Measurements from ENCODE around the gene SPACA5B. TPM values are rescaled to one million over a fixed set of nuclear protein-coding genes. Genes with fewer than 3 reads are reported as not detected.
A peak's percentile ranks its signal among the peaks of the same experiment; 100 is the strongest.
"Not testable (repeated sequence)": the region's sequence is repeated elsewhere in the genome, so short reads cannot be mapped to it uniquely, and the experiment has no call there.

Gene SPACA5B
- total RNA-seq, 1 donor from 2014 or later = not detected

DNA sequence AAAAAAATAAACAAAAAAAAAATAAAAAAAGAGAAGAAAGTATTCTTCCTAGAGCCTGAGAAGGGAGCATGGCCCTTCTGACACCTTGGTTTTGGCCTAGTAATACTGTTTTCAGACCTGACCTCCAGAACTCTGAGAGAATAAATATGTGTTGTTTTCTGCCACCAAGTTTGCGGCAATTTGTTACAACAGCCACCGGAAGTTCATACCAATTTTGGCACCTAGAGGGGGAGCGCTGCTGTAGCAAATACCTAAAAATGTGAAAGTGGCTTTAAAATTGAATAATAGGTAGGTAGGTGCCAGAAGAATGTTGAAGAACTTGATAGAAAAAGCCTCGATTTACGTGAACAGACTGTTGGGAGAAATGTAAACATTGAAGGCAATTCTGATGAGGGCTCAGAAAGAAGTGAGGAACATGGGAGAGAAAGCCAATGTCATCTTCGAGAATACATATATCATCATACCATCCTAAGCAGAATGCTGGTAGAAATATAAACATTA is 27.5 kb upstream of the SPACA5B start:
- Mint-ChIP-seq H3K27ac (ENCODE audit: unreplicated experiment) (no peak overlapping the region), H3K27me3 (ENCODE audit: low read depth) (no peaks in the 10 kb centered on the region), H3K4me1 (no peaks in the 10 kb centered on the region), H3K9me3 (peaks cover 5% of the 10 kb centered on the region), H3K4me3 (no peak overlapping the region), H3K36me3 (ENCODE audit: low read depth) (no peaks in the 10 kb centered on the region)
- DNase-seq (ENCODE audit: low read depth, low spot score) = no peak
- TF ChIP-seq, protein P1, sequence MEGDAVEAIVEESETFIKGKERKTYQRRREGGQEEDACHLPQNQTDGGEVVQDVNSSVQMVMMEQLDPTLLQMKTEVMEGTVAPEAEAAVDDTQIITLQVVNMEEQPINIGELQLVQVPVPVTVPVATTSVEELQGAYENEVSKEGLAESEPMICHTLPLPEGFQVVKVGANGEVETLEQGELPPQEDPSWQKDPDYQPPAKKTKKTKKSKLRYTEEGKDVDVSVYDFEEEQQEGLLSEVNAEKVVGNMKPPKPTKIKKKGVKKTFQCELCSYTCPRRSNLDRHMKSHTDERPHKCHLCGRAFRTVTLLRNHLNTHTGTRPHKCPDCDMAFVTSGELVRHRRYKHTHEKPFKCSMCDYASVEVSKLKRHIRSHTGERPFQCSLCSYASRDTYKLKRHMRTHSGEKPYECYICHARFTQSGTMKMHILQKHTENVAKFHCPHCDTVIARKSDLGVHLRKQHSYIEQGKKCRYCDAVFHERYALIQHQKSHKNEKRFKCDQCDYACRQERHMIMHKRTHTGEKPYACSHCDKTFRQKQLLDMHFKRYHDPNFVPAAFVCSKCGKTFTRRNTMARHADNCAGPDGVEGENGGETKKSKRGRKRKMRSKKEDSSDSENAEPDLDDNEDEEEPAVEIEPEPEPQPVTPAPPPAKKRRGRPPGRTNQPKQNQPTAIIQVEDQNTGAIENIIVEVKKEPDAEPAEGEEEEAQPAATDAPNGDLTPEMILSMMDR (conservative IDR thresholded peaks at IDR 0.05) = no peak

DNA sequence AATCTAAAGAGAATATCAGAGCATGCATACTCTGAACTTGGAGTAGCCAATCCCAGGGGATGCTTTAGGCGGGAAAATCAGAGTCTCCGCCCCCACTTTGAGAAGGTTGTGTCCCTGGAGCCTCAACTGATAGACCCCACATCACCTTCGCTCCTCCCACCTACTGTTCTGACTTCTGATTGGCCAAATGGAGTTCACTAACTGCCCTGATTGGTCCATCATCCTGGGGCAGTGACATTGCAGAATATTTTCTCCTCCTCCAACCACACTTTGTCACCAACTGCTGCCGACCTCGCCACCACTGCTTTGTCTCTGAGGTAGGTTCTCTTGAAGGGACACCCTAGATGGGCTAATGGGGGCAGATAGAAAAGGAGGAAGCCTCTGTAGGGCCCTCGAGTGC is 22.7 kb upstream of the SPACA5B start:
- Mint-ChIP-seq H3K27me3 (ENCODE audit: low read depth) (no peaks in the 10 kb centered on the region), H3K27ac (ENCODE audit: unreplicated experiment) (no peak overlapping the region), H3K4me1 (no peaks in the 10 kb centered on the region), H3K36me3 (ENCODE audit: low read depth) (no peaks in the 10 kb centered on the region), H3K9me3 (peaks cover 2% of the 10 kb centered on the region), H3K4me3 (no peak overlapping the region)
- TF ChIP-seq, protein P1 (conservative IDR thresholded peaks at IDR 0.05) = no peak
- no peak for DNase-seq (ENCODE audit: low read depth, low spot score)

DNA sequence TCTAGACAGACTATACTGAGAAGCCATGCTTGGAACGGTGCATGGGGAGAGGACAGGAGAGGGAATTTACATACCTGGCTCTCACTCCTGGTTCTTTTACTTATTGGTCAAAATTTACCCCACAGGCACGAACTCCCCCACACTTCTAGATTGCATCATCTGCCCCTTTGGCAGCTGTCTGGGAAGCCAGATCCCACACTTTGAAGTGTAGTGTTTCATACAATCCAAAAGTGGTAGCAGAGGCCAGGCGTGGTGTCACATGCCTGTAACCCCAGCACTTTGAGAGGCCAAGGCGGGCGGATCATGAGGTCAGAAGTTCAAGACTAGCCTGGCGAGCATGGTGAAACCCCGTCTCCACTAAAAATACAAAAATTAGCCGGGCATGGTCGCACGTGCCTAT is 5.1 kb upstream of the SPACA5B start:
- not testable (repeated sequence) for DNase-seq (ENCODE audit: low read depth, low spot score); H3K36me3 Mint-ChIP-seq (ENCODE audit: low read depth); H3K27me3 Mint-ChIP-seq (ENCODE audit: low read depth); H3K9me3 Mint-ChIP-seq; H3K4me3 Mint-ChIP-seq; H3K4me1 Mint-ChIP-seq
- peak overlapping the region; percentile 75 for H3K27ac Mint-ChIP-seq (ENCODE audit: unreplicated experiment)

DNA sequence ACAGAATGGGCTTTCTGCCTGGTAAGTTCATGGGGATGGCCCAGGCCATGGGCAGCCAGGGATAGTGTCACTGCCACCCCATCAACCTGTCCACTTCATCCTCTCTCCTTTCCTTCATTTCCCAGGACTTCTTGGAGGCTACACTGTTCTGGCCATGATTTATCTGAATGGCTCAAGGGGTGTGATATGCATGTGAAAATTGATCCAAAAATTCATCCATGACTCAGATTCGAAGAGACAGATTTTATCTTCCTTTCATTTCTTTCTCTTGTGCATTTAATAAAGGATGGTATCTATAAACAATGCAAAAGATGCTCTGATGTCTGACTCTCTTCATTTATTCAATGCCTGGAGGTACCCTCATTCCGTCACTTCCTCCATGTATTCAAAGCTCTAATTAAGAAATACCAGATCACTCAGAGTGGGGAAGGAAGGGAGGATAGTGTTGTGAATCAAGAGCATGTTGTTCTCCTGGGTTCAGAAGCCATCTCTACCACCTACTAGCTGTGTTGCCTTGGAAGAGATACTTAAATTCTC is 1.9 kb downstream of the SPACA5B start:
- not testable (repeated sequence) for H3K36me3 Mint-ChIP-seq (ENCODE audit: low read depth); DNase-seq (ENCODE audit: low read depth, low spot score); H3K27ac Mint-ChIP-seq (ENCODE audit: unreplicated experiment); H3K4me1 Mint-ChIP-seq; H3K4me3 Mint-ChIP-seq; H3K27me3 Mint-ChIP-seq (ENCODE audit: low read depth); H3K9me3 Mint-ChIP-seq

DNA sequence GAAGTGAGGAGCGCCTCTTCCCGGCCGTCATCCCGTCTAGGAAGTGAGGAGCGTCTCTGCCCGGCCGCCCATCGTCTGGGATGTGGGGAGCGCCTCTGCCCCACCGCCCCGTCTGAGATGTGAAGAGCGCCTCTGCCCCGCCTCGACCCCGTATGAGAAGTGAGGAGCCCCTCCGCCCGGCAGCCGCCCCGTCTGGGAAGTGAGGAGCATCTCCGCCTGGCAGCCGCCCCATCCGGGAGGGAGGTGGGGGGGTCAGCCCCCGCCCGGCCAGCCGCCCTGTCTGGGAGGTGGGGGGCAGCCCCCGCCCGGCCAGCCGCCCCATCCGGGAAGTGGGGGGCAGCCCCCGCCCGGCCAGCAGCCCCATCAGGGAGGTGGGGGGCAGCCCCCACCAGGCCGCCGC is 8.7 kb downstream of the SPACA5B start:
- DNase-seq (ENCODE audit: low read depth, low spot score); H3K36me3 Mint-ChIP-seq (ENCODE audit: low read depth); H3K9me3 Mint-ChIP-seq; H3K27ac Mint-ChIP-seq (ENCODE audit: unreplicated experiment); H3K4me3 Mint-ChIP-seq; H3K27me3 Mint-ChIP-seq (ENCODE audit: low read depth); H3K4me1 Mint-ChIP-seq: not testable (repeated sequence)

DNA sequence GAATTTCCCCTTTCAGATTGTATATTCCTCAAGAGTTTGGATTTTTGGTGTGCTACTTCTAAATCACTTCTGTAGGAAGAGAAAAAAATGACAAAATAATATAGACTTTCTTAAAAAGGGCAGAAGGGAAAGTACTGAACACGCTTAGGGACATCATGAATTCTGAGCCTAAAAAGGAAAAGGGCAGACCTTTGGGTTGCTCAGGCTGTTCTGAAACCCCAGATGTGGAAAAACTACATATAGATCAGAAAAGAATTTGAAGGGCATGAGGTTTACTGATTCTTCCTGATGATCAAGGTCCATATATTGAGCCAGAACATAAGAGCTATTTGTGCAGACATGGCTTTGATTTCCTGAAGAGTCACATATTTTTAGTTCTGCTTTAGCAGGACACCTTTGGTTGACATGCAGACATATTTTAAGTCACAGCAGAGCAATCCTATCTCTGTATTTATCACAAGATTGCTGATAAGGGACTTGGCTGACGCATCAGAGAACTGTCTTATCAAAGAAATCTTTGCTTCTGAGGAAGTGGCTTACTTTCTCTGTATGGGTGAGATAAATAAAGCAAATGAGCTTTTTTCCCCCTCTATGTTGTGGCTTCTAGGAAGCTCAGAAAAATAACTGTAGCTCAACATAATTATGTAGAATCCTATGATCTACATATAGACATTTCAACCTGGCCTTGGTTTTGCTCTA is 11.5 kb downstream of the SPACA5B start:
- not testable (repeated sequence) for H3K4me3 Mint-ChIP-seq; H3K36me3 Mint-ChIP-seq (ENCODE audit: low read depth); H3K27ac Mint-ChIP-seq (ENCODE audit: unreplicated experiment); DNase-seq (ENCODE audit: low read depth, low spot score); H3K9me3 Mint-ChIP-seq; H3K27me3 Mint-ChIP-seq (ENCODE audit: low read depth); H3K4me1 Mint-ChIP-seq

DNA sequence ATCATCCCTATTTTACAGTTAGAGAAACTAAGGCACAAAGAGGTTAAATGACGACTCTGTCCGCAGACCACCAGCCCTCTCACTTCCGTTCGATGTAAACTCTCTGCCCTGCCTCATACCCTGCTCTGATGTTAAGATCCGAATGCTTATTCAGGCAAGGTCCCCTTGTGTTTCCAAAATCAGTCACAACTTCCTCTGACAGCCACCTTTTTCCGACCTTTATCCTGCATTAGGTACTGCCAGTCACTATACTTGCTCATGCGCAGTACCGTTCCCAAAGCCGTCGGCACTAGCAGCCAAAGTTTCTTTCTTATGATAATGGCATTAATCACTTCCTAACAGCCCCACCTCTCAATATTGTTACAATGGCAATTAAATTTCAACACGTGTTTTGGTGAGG is 12.3 kb downstream of the SPACA5B start:
- not testable (repeated sequence) for H3K4me1 Mint-ChIP-seq; H3K36me3 Mint-ChIP-seq (ENCODE audit: low read depth); H3K27me3 Mint-ChIP-seq (ENCODE audit: low read depth); H3K9me3 Mint-ChIP-seq; H3K27ac Mint-ChIP-seq (ENCODE audit: unreplicated experiment); DNase-seq (ENCODE audit: low read depth, low spot score); H3K4me3 Mint-ChIP-seq

DNA sequence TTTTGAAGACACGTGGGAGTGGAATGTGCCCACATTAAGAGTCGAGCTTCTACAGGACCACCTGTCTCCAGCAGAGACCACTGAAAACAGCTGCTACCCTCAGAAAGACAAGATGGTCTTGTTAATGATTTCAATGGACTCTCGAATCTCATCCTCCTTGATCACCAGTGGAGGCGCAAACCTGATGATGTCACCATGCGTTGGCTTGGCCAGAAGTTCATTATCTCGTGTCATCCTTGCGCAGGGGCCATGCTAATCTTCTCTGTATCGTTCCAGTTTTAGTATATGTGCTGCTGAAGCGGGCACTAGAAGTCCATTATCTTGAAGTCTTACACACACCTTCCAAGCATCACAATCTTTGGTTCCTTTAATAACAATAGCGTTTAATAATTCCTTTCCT is 23.3 kb downstream of the SPACA5B start:
- H3K27me3 Mint-ChIP-seq (ENCODE audit: low read depth) = no peaks in the 10 kb centered on the region
- H3K36me3 Mint-ChIP-seq (ENCODE audit: low read depth) = peaks cover 4% of the 10 kb centered on the region
- H3K27ac Mint-ChIP-seq (ENCODE audit: unreplicated experiment) = no peak overlapping the region
- no peak for DNase-seq (ENCODE audit: low read depth, low spot score)
- TF ChIP-seq, protein P1 (conservative IDR thresholded peaks at IDR 0.05) = no peak
- H3K4me1 Mint-ChIP-seq = no peaks in the 10 kb centered on the region
- peaks cover 5% of the 10 kb centered on the region for H3K9me3 Mint-ChIP-seq
- no peak overlapping the region for H3K4me3 Mint-ChIP-seq
